Suprapubic skin (tissue), 4 donors: Measurements from ENCODE around the gene GJC1.

Experiments used
- CTCF ChIP-seq, 2 donors: fragments of 200-600 bp in 1 of 2; fragments of 450-650 bp in 1 of 2; sonication (generic) in 1 of 2; IDR thresholded peaks; one replicate each; pipeline ENCODE4 v1.5.1; 2016 to 2019; ENCODE audit warnings: antibody characterized with exemption in 2 of 2, mild to moderate bottlenecking in 1 of 2, moderate library complexity in 1 of 2
- POLR2A ChIP-seq, 2 donors: fragments of 450-650 bp; IDR thresholded peaks; one replicate each; pipeline ENCODE4 v1.6.1; 2017; ENCODE audit warnings: antibody characterized with exemption in 2 of 2, mild to moderate bottlenecking in 2 of 2, moderate library complexity in 2 of 2
- POLR2AphosphoS5 ChIP-seq, 3 donors: sonication (generic); formaldehyde crosslinking; IDR thresholded peaks; one replicate each; pipeline ENCODE4 v1.6.1; 2017; ENCODE audit warnings: antibody characterized with exemption in 3 of 3

GRCh38 chr17:44865931-44866330 is 35.8 kb upstream of the GJC1 start:
- no peak for TF ChIP-seq POLR2A (IDR thresholded peaks at IDR 0.05)
- TF ChIP-seq CTCF (IDR thresholded peaks at IDR 0.05) = no peak
- no peak for TF ChIP-seq POLR2AphosphoS5 (IDR thresholded peaks at IDR 0.05)
